ENCODE results near the gene DLG1.
"Not testable (repeated sequence)": the region's sequence is repeated elsewhere in the genome, so short reads cannot be mapped to it uniquely, and the experiment has no call there.

DLG1 gene

GRCh38 chr3:197082871-197083270 is 215.5 kb downstream of the DLG1 start:
- no peak for DNase-seq

- DNase-seq: no peak
Observed at GRCh38 chr3:197080344-197080743, 218.1 kb downstream of the DLG1 start.

GRCh38 chr3:197076415-197076814 is 222.0 kb downstream of the DLG1 start:
- DNase-seq: no peak

- no peak for DNase-seq
Observed at GRCh38 chr3:197068077-197068476, 230.3 kb downstream of the DLG1 start.

- DNase-seq: no peak
Observed at GRCh38 chr3:197064771-197065170, 233.6 kb downstream of the DLG1 start.

GRCh38 chr3:197062446-197062845 is 236.0 kb downstream of the DLG1 start:
- DNase-seq: no peak

- not testable (repeated sequence) for DNase-seq
Observed at GRCh38 chr3:197051637-197052036, 246.8 kb downstream of the DLG1 start.

GRCh38 chr3:197050511-197050910 is 247.9 kb downstream of the DLG1 start:
- no peak for DNase-seq

GRCh38 chr3:197042539-197042938 is 255.9 kb downstream of the DLG1 start:
- DNase-seq: no peak

GRCh38 chr3:197041875-197042488 is 256.4 kb downstream of the DLG1 start:
- DNase-seq: no peak

GRCh38 chr3:197040658-197041057 is 257.8 kb downstream of the DLG1 start:
- no peak for DNase-seq

- DNase-seq: no peak
Observed at GRCh38 chr3:197038679-197039462, 259.5 kb downstream of the DLG1 start.

GRCh38 chr3:197035577-197035976 is 262.8 kb downstream of the DLG1 start:
- DNase-seq: no peak

- not testable (repeated sequence) for DNase-seq
Observed at GRCh38 chr3:197034778-197035177, 263.6 kb downstream of the DLG1 start.

- not testable (repeated sequence) for DNase-seq
Observed at GRCh38 chr3:197033764-197034163, 264.6 kb downstream of the DLG1 start.

GRCh38 chr3:197031315-197032285 is 266.8 kb downstream of the DLG1 start:
- DNase-seq: peak in 1 of 5 donors; percentile 27

GRCh38 chr3:197030379-197031314 is 267.8 kb downstream of the DLG1 start:
- DNase-seq: no peak

GRCh38 chr3:197029511-197030167 is 268.8 kb downstream of the DLG1 start, which contains the start of gene MELTF:
Gene MELTF, minus strand, starts transcription at chr3:197029817. Its CDS starts 115 bp downstream, at chr3:197029702.
- peak; percentile 48 to 72 (median 55) for DNase-seq

- DNase-seq: no peak
Observed at GRCh38 chr3:197028728-197029510, 269.5 kb downstream of the DLG1 start.

Measured in T-helper 1 cell (primary cell).